Mesenchymal stem cell (in vitro differentiated cells and primary cell): ENCODE results near the gene FES.

Experiments used
- DNase-seq: peaks from one replicate; pipeline ENCODE4 v3.0.0-alpha.2; 2013
- H2AFZ ChIP-seq: one replicate; pipeline ENCODE4 v1.6.1; 2013; ENCODE audit warnings: low read depth, mild to moderate bottlenecking, control low read depth, inconsistent platforms, low read length, moderate library complexity
- H2AK5ac ChIP-seq: 2 replicates; pipeline ENCODE4 v1.6.1; 2013; ENCODE audit warnings: low read length, moderate library complexity, mild to moderate bottlenecking, inconsistent platforms; ENCODE audit not compliant: severe bottlenecking
- H2BK120ac ChIP-seq: one replicate; pipeline ENCODE4 v1.6.1; 2013; ENCODE audit warnings: low read depth, mild to moderate bottlenecking, inconsistent platforms, low read length, moderate library complexity
- H2BK12ac ChIP-seq, 2 experiments: one replicate each; pipeline ENCODE4 v1.6.1; 2013; ENCODE audit warnings: inconsistent platforms in 2 of 2, low read length in 2 of 2, mild to moderate bottlenecking in 2 of 2, moderate library complexity in 2 of 2, control low read depth in 1 of 2
- H2BK15ac ChIP-seq: one replicate; pipeline ENCODE4 v1.6.1; 2013; ENCODE audit warnings: mild to moderate bottlenecking, low read depth, inconsistent platforms; ENCODE audit not compliant: poor library complexity, severe bottlenecking
- H2BK5ac ChIP-seq: 2 replicates; pipeline ENCODE4 v1.6.1; 2013; ENCODE audit warnings: low read depth, mild to moderate bottlenecking, low read length, control low read depth, inconsistent platforms; ENCODE audit not compliant: poor library complexity, severe bottlenecking
- H3K14ac ChIP-seq, 2 experiments: one replicate each; pipeline ENCODE4 v1.6.1; 2013; ENCODE audit warnings: inconsistent platforms in 2 of 2, low read length in 2 of 2, control low read depth in 1 of 2, mild to moderate bottlenecking in 1 of 2, moderate library complexity in 1 of 2
- H3K18ac ChIP-seq, 2 experiments: one replicate each; pipeline ENCODE4 v1.6.1; 2013; ENCODE audit warnings: inconsistent platforms in 2 of 2, low read length in 2 of 2, control low read depth in 1 of 2, low read depth in 1 of 2, mild to moderate bottlenecking in 1 of 2
- H3K23ac ChIP-seq, 2 experiments: one replicate each; pipeline ENCODE4 v1.6.1; 2013; ENCODE audit warnings: inconsistent platforms in 2 of 2, low read length in 2 of 2, mild to moderate bottlenecking in 2 of 2, moderate library complexity in 2 of 2, control low read depth in 1 of 2
- H3K27ac ChIP-seq: 2 replicates; pipeline ENCODE4 v1.5.1; 2013; ENCODE audit warnings: mild to moderate bottlenecking, moderate library complexity, low read length, control low read depth, inconsistent platforms; ENCODE audit not compliant: poor library complexity, severe bottlenecking
- H3K27me3 ChIP-seq, 2 experiments: 2 replicates each; pipeline versions ENCODE4 v1.6.1 to v1.7.0; 2013; ENCODE audit warnings: low read length in 2 of 2, mild to moderate bottlenecking in 2 of 2, moderate library complexity in 2 of 2, control low read depth in 1 of 2, inconsistent platforms in 1 of 2; ENCODE audit not compliant: control insufficient read depth in 1 of 2, insufficient read depth in 1 of 2
- H3K36me3 ChIP-seq, 2 experiments: 2 replicates each; pipeline versions ENCODE4 v1.6.1 to v1.7.0; 2013; ENCODE audit warnings: low read length in 2 of 2, control low read depth in 1 of 2, inconsistent platforms in 1 of 2, low read depth in 1 of 2, mild to moderate bottlenecking in 1 of 2; ENCODE audit not compliant: insufficient read depth in 2 of 2, control insufficient read depth in 1 of 2
- H3K4ac ChIP-seq, 2 experiments: one replicate each; pipeline ENCODE4 v1.6.1; 2013; ENCODE audit warnings: inconsistent platforms in 2 of 2, low read length in 2 of 2, mild to moderate bottlenecking in 2 of 2, moderate library complexity in 2 of 2, control low read depth in 1 of 2, low read depth in 1 of 2
- H3K4me1 ChIP-seq: 2 replicates; pipeline ENCODE4 v1.6.1; 2013; ENCODE audit warnings: low read depth, low read length, control low read depth; ENCODE audit not compliant: control insufficient read depth, insufficient read depth
- H3K4me2 ChIP-seq: 2 replicates; pipeline ENCODE4 v1.6.1; 2013; ENCODE audit warnings: low read length, mild to moderate bottlenecking, inconsistent platforms; ENCODE audit not compliant: poor library complexity, severe bottlenecking
- H3K4me3 ChIP-seq, 2 experiments: 2 replicates each; pipeline versions ENCODE4 v1.5.1 to v1.7.0; 2013; ENCODE audit warnings: low read length in 2 of 2, mild to moderate bottlenecking in 2 of 2, control low read depth in 1 of 2, low read depth in 1 of 2; ENCODE audit not compliant: insufficient read depth in 1 of 2
- H3K79me1 ChIP-seq: replicated peaks from 2 replicates; pipeline ENCODE4 v1.6.1; 2013; ENCODE audit warnings: mild to moderate bottlenecking, control low read depth, low read length, inconsistent platforms; ENCODE audit not compliant: poor library complexity, severe bottlenecking
- H3K9ac ChIP-seq: 2 replicates; pipeline ENCODE4 v1.7.0; 2013; ENCODE audit warnings: mild to moderate bottlenecking, low read length, moderate library complexity
- H3K9me3 ChIP-seq: 2 replicates; pipeline ENCODE4 v1.7.0; 2013; ENCODE audit warnings: mild to moderate bottlenecking, low read length; ENCODE audit not compliant: control insufficient read depth
- H4K8ac ChIP-seq: one replicate; pipeline ENCODE4 v1.6.1; 2013; ENCODE audit warnings: inconsistent platforms, mild to moderate bottlenecking, low read length, moderate library complexity
- H4K91ac ChIP-seq: one replicate; pipeline ENCODE4 v1.6.1; 2013; ENCODE audit warnings: mild to moderate bottlenecking, low read length, inconsistent platforms
- WGBS: methylation state at CpG from one replicate; pipeline ENCODE4 v1.1.7; 2013; ENCODE audit warnings: mixed read lengths; 5-methylcytosine and 5-hydroxymethylcytosine counted together

FES gene

DNA sequence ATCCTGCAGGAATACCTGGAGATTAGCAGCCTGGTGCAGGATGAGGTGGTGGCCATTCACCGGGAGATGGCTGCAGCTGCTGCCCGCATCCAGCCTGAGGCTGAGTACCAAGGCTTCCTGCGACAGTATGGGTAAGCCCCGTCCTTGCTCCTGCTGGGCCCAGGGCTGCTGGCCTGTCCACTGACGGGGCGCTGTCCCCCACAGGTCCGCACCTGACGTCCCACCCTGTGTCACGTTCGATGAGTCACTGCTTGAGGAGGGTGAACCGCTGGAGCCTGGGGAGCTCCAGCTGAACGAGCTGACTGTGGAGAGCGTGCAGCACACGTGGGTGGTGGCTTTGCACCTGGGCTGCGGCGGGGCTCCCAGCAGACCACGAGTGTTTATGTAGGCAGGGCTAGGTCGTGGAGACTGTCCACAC is 5.0 kb downstream of the FES start:
- Histone ChIP-seq H3K23ac (no peak overlapping the region), H2BK12ac (no peak overlapping the region), H2BK120ac (no peak overlapping the region), H4K91ac (no peak overlapping the region), H2BK5ac (no peak overlapping the region), H3K18ac (no peak overlapping the region), H2BK15ac (no peak overlapping the region), H3K4me3 (no peak overlapping the region), H3K27ac (no peak overlapping the region), H3K4me2 (no peak overlapping the region), H3K9ac (no peak overlapping the region), H3K79me1 (peaks cover 8% of the 10 kb centered on the region), H3K14ac (no peak overlapping the region), H3K9me3 (no peaks in the 10 kb centered on the region), H3K27me3 (no peaks in the 10 kb centered on the region), H2AFZ (no peak overlapping the region), H3K4ac (no peak overlapping the region), H4K8ac (no peak overlapping the region), H2AK5ac (no peak overlapping the region), H3K4me1 (peaks cover 24% of the 10 kb centered on the region), H3K36me3 (peaks cover 58 to 61% of the 10 kb centered on the region in 2 experiments)
- 91% methylated on average over 18 of the region's 18 CpGs for WGBS
- DNase-seq = no peak

DNA sequence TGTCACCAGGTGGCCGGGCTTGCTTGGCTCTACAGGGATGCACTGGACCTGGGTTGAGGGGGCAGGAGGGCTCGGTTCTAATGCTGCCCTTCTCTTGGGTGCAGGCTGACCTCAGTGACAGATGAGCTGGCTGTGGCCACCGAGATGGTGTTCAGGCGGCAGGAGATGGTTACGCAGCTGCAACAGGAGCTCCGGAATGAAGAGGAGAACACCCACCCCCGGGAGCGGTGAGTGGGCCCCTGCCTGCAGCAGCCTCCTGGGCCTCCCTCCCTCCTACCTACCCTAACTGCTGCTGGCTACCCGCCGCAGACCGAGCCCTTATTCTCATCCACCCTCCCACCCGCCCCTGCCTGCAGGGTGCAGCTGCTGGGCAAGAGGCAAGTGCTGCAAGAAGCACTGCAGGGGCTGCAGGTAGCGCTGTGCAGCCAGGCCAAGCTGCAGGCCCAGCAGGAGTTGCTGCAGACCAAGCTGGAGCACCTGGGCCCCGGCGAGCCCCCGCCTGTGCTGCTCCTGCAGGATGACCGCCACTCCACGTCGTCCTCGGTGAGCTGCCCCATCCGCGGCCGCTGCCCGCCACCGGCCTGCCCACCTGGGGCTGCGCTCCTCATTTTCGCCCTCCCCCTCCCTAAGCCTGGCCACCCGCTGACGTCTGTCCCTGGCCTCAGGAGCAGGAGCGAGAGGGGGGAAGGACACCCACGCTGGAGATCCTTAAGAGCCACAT is 5.6 kb downstream of the FES start:
- no peak overlapping the region for H2BK12ac ChIP-seq
- no peak overlapping the region for H3K23ac ChIP-seq
- no peak overlapping the region for H3K9ac ChIP-seq
- H2BK15ac ChIP-seq = no peak overlapping the region
- peaks cover 8% of the 10 kb centered on the region for H3K79me1 ChIP-seq
- no peak for DNase-seq
- no peak overlapping the region for H3K4ac ChIP-seq
- 93% methylated on average over 30 of the region's 31 CpGs for WGBS
- H3K4me2 ChIP-seq = no peak overlapping the region
- H3K14ac ChIP-seq = no peak overlapping the region
- no peak overlapping the region for H3K4me3 ChIP-seq
- H3K9me3 ChIP-seq = no peaks in the 10 kb centered on the region
- peaks cover 18% of the 10 kb centered on the region for H3K4me1 ChIP-seq
- no peak overlapping the region for H3K18ac ChIP-seq
- H3K36me3 ChIP-seq = peaks cover 58 to 65% of the 10 kb centered on the region in 2 experiments
- H3K27me3 ChIP-seq = no peaks in the 10 kb centered on the region
- no peak overlapping the region for H2AFZ ChIP-seq
- no peak overlapping the region for H2AK5ac ChIP-seq
- no peak overlapping the region for H3K27ac ChIP-seq
- H2BK5ac ChIP-seq = no peak overlapping the region
- no peak overlapping the region for H4K8ac ChIP-seq
- no peak overlapping the region for H2BK120ac ChIP-seq
- no peak overlapping the region for H4K91ac ChIP-seq

DNA sequence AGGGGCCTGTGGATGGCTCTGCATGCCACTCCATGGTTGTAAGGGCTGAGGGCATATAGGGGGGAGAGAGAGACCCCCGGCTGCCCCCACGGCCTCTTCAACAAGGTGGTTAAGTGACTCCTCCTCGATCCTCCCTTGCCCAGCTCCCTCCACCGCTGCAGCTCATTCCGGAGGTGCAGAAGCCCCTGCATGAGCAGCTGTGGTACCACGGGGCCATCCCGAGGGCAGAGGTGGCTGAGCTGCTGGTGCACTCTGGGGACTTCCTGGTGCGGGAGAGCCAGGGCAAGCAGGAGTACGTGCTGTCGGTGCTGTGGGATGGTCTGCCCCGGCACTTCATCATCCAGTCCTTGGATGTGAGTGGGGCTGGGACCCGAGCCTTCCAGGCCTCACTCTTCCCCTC is 6.5 kb downstream of the FES start:
- H3K4ac ChIP-seq = no peak overlapping the region
- H2AK5ac ChIP-seq = no peak overlapping the region
- H3K79me1 ChIP-seq = peaks cover 8% of the 10 kb centered on the region
- no peak overlapping the region for H3K9ac ChIP-seq
- no peak for DNase-seq
- H4K8ac ChIP-seq = no peak overlapping the region
- no peak overlapping the region for H4K91ac ChIP-seq
- H2BK120ac ChIP-seq = no peak overlapping the region
- H3K4me2 ChIP-seq = no peak overlapping the region
- no peak overlapping the region for H3K18ac ChIP-seq
- H3K4me1 ChIP-seq = peaks cover 9% of the 10 kb centered on the region
- H3K23ac ChIP-seq = no peak overlapping the region
- no peak overlapping the region for H3K14ac ChIP-seq
- no peak overlapping the region for H3K27ac ChIP-seq
- no peak overlapping the region for H2BK15ac ChIP-seq
- H2BK12ac ChIP-seq = no peak overlapping the region
- H2AFZ ChIP-seq = no peak overlapping the region
- no peaks in the 10 kb centered on the region for H3K27me3 ChIP-seq
- WGBS = 91% methylated on average over 12 of the region's 12 CpGs
- H3K36me3 ChIP-seq = peaks cover 66 to 74% of the 10 kb centered on the region in 2 experiments
- no peak overlapping the region for H2BK5ac ChIP-seq
- H3K4me3 ChIP-seq = no peak overlapping the region
- H3K9me3 ChIP-seq = no peaks in the 10 kb centered on the region

DNA sequence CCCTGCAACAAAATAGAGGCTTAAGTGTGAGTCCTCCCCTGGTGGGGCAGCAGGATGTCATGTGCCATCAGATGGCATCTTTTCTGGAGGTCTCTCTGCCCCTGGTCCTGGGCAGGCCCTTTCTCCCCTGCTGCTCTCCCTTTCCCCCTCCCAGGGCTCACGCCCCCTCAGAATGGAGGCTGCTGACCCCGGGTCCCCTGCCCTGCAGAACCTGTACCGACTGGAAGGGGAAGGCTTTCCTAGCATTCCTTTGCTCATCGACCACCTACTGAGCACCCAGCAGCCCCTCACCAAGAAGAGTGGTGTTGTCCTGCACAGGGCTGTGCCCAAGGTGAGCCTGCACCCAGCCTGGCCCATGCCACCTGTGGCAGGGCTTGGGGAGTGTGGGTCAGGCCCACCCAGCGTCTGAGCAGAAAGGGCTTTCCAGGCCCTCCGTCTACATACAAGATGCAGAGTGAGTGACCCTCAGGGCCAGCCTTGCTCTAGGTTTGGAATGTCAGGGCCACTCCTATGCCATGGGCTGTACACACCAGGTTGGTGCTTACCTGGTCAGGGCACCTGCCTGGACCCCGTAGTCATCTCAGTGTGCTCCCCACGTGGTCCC is 7.1 kb downstream of the FES start:
- no peak overlapping the region for H3K4me2 ChIP-seq
- no peak overlapping the region for H3K14ac ChIP-seq
- H2AK5ac ChIP-seq = no peak overlapping the region
- H2BK5ac ChIP-seq = no peak overlapping the region
- H3K4ac ChIP-seq = no peak overlapping the region
- H3K9ac ChIP-seq = no peak overlapping the region
- peaks cover 8% of the 10 kb centered on the region for H3K79me1 ChIP-seq
- H3K18ac ChIP-seq = no peak overlapping the region
- H4K91ac ChIP-seq = no peak overlapping the region
- H2BK15ac ChIP-seq = no peak overlapping the region
- no peak overlapping the region for H2AFZ ChIP-seq
- H2BK120ac ChIP-seq = no peak overlapping the region
- no peak overlapping the region for H2BK12ac ChIP-seq
- peaks cover 9% of the 10 kb centered on the region for H3K4me1 ChIP-seq
- H3K23ac ChIP-seq = no peak overlapping the region
- 97% methylated on average over 8 of the region's 8 CpGs for WGBS
- H3K27ac ChIP-seq = no peak overlapping the region
- H3K9me3 ChIP-seq = no peaks in the 10 kb centered on the region
- no peak overlapping the region for H3K4me3 ChIP-seq
- no peak for DNase-seq
- H4K8ac ChIP-seq = no peak overlapping the region
- H3K27me3 ChIP-seq = no peaks in the 10 kb centered on the region
- H3K36me3 ChIP-seq = peaks cover 66 to 79% of the 10 kb centered on the region in 2 experiments
